Rectal smooth muscle tissue (tissue), 1 donor: ENCODE results near the gene CRY2.

Source experiments
- H3K27ac ChIP-seq: one replicate; pipeline ENCODE4 v1.7.0; 2013; ENCODE audit warnings: low read depth, low read length, inconsistent platforms
- H3K27me3 ChIP-seq: one replicate; pipeline ENCODE4 v1.7.0; 2013; ENCODE audit warnings: low read length; ENCODE audit not compliant: control insufficient read depth, insufficient read depth
- H3K36me3 ChIP-seq: one replicate; pipeline ENCODE4 v1.7.0; 2013; ENCODE audit warnings: low read length; ENCODE audit not compliant: control insufficient read depth, insufficient read depth
- H3K4me1 ChIP-seq: one replicate; pipeline ENCODE4 v1.7.0; 2013; ENCODE audit warnings: low read length; ENCODE audit not compliant: control insufficient read depth, insufficient read depth
- H3K4me3 ChIP-seq: one replicate; pipeline ENCODE4 v1.7.0; 2013; ENCODE audit warnings: low read length
- H3K9ac ChIP-seq: one replicate; pipeline ENCODE4 v1.7.0; 2013; ENCODE audit warnings: low read length

Gene CRY2

GRCh38 chr11:45924927-45925326, 77.7 kb downstream of the CRY2 start:
- no peak overlapping the region for H3K27ac ChIP-seq
- no peaks in the 10 kb centered on the region for H3K4me1 ChIP-seq
- no peak overlapping the region for H3K9ac ChIP-seq
- no peak overlapping the region for H3K4me3 ChIP-seq
- H3K27me3 ChIP-seq = peaks cover 7% of the 10 kb centered on the region
- no peaks in the 10 kb centered on the region for H3K36me3 ChIP-seq

- no peaks in the 10 kb centered on the region for H3K4me1 ChIP-seq
Measured at GRCh38 chr11:45925550-45925949, 78.3 kb downstream of the CRY2 start.

GRCh38 chr11:45926001-45926401, 78.7 kb downstream of the CRY2 start:
- Histone ChIP-seq H3K4me3 (no peak overlapping the region), H3K27me3 (peaks cover 7% of the 10 kb centered on the region), H3K36me3 (no peaks in the 10 kb centered on the region), H3K27ac (no peak overlapping the region), H3K9ac (no peak overlapping the region), H3K4me1 (no peaks in the 10 kb centered on the region)

More at GRCh38 chr11:45925550-45925949, 78.3 kb downstream of the CRY2 start:
- Histone ChIP-seq H3K27me3 (peaks cover 7% of the 10 kb centered on the region), H3K36me3 (no peaks in the 10 kb centered on the region), H3K4me3 (no peak overlapping the region), H3K27ac (no peak overlapping the region), H3K9ac (no peak overlapping the region)

GRCh38 chr11:45926536-45927331, 79.5 kb downstream of the CRY2 start:
- H3K27ac ChIP-seq = no peak overlapping the region
- H3K4me3 ChIP-seq = no peak overlapping the region
- H3K36me3 ChIP-seq = no peaks in the 10 kb centered on the region
- no peaks in the 10 kb centered on the region for H3K4me1 ChIP-seq
- no peak overlapping the region for H3K9ac ChIP-seq
- peaks cover 7% of the 10 kb centered on the region for H3K27me3 ChIP-seq

GRCh38 chr11:45927332-45927683, 80.0 kb downstream of the CRY2 start:
- Histone ChIP-seq H3K36me3 (peaks cover 3% of the 10 kb centered on the region), H3K27ac (no peak overlapping the region), H3K9ac (no peak overlapping the region), H3K27me3 (peaks cover 7% of the 10 kb centered on the region), H3K4me3 (no peak overlapping the region), H3K4me1 (no peaks in the 10 kb centered on the region)

- H3K27me3 ChIP-seq = peaks cover 7% of the 10 kb centered on the region
- H3K4me1 ChIP-seq = no peaks in the 10 kb centered on the region
Measured at GRCh38 chr11:45927684-45928413, 80.6 kb downstream of the CRY2 start.

GRCh38 chr11:45928535-45929215, 81.4 kb downstream of the CRY2 start:
- Histone ChIP-seq H3K9ac (no peak overlapping the region), H3K4me3 (no peak overlapping the region), H3K4me1 (no peaks in the 10 kb centered on the region), H3K36me3 (peaks cover 11% of the 10 kb centered on the region), H3K27me3 (no peaks in the 10 kb centered on the region), H3K27ac (no peak overlapping the region)

More at GRCh38 chr11:45927684-45928413, 80.6 kb downstream of the CRY2 start:
- H3K9ac ChIP-seq = no peak overlapping the region
- H3K4me3 ChIP-seq = no peak overlapping the region
- no peak overlapping the region for H3K27ac ChIP-seq
- H3K36me3 ChIP-seq = peaks cover 3% of the 10 kb centered on the region

GRCh38 chr11:45929486-45930030, 82.3 kb downstream of the CRY2 start:
- Histone ChIP-seq H3K36me3 (peaks cover 17% of the 10 kb centered on the region), H3K27ac (no peak overlapping the region), H3K4me1 (no peaks in the 10 kb centered on the region), H3K27me3 (no peaks in the 10 kb centered on the region), H3K9ac (no peak overlapping the region), H3K4me3 (no peak overlapping the region)

- H3K9ac ChIP-seq = no peak overlapping the region
- H3K4me1 ChIP-seq = no peaks in the 10 kb centered on the region
- peaks cover 24% of the 10 kb centered on the region for H3K36me3 ChIP-seq
- no peak overlapping the region for H3K4me3 ChIP-seq
- no peaks in the 10 kb centered on the region for H3K27me3 ChIP-seq
- H3K27ac ChIP-seq = no peak overlapping the region
Measured at GRCh38 chr11:45930031-45930794, 82.9 kb downstream of the CRY2 start.

GRCh38 chr11:45930951-45931570, 83.8 kb downstream of the CRY2 start:
- H3K4me3 ChIP-seq = no peak overlapping the region
- peaks cover 26% of the 10 kb centered on the region for H3K36me3 ChIP-seq
- H3K4me1 ChIP-seq = no peaks in the 10 kb centered on the region
- H3K27ac ChIP-seq = no peak overlapping the region
- H3K27me3 ChIP-seq = no peaks in the 10 kb centered on the region
- no peak overlapping the region for H3K9ac ChIP-seq

GRCh38 chr11:45931739-45932138, 84.5 kb downstream of the CRY2 start:
- peaks cover 26% of the 10 kb centered on the region for H3K36me3 ChIP-seq
- H3K9ac ChIP-seq = no peak overlapping the region
- no peak overlapping the region for H3K27ac ChIP-seq
- H3K27me3 ChIP-seq = no peaks in the 10 kb centered on the region
- no peaks in the 10 kb centered on the region for H3K4me1 ChIP-seq
- no peak overlapping the region for H3K4me3 ChIP-seq
